ENCODE measurements around the gene OTUD7B.

DNA sequence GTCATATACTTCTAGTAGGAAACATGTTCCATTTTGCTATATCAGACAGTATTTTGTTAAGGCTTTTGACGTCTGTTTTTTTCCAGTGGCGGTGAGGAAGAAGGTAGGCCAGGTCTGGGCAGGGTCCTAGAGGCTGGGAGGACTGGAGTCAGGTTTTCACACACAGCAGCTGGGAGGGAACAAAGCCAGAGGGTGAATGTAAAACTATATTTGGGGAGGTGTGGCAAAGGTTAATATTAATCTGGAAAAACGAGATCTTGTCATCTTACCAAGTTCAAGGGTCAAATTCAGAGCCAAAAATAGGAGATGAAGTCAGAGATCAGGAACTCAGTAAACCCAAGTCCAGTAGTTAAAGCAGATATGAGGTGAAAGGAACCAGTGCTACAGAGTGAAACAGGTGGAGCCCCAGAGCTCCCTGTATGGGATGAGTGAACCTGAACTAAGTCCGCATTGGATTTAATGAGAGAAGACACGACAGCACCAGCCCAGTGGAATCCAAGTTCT is 10.7 kb upstream of the OTUD7B start:
- no peak for TF ChIP-seq POLR2A (IDR thresholded peaks at IDR 0.05; ENCODE audit: low read length)
- TF ChIP-seq GATA1 (IDR thresholded peaks at IDR 0.05; ENCODE audit: low read depth, low read length): no peak

Measured in erythroblast (primary cell).